DMS 273 (cell line): ENCODE measurements around the gene ABCC8.
A peak's percentile ranks its signal among the peaks of the same experiment; 100 is the strongest.

ENCODE experiments used
- DNase-seq: peaks from one replicate; lab custom pipeline; 2025; ENCODE audit not compliant: unreplicated experiment; lab: John Stamatoyannopoulos, UW

Gene ABCC8

GRCh38 chr11:17406818-17407149 lies 69.9 kb downstream of the ABCC8 start:
- no peak for DNase-seq

DNA sequence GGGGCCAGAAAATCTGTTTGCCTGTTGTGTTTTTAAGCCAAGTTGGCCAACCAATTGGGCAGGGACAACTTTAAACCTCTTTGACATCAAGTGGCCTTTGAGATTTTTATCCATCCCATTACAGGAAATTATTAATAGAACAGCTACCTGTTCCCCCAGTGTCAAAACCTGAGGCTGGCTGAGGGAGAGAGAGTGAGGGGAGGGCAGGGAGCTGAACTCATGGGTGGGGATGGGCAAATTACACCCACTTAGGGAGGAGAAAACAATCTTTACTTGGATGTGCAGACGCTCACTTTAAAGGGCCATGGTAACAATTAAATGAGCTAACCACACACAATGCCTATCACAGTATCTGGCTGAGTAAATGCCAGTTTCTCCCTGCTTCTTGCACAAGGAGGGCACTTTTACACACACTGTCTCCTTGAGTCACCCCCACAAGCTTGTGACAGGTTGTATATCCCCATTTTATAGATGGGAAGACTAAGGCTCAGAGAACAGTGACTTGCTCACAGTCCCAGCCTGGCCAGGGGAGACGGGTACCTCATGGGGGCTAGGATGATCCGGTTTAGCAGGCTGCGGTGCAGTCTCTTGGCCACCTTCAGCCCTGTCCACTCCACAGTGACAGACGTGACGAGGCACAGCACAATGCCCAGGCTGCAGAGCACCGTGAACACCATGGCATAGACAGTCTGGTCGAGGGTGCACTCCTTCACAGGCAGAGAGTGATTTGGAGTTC lies 70.4 kb downstream of the ABCC8 start:
- no peak for DNase-seq

- DNase-seq = peak; percentile 58
These were observed 71.2 kb downstream of the ABCC8 start for GRCh38 chr11:17405232-17406005.

DNA sequence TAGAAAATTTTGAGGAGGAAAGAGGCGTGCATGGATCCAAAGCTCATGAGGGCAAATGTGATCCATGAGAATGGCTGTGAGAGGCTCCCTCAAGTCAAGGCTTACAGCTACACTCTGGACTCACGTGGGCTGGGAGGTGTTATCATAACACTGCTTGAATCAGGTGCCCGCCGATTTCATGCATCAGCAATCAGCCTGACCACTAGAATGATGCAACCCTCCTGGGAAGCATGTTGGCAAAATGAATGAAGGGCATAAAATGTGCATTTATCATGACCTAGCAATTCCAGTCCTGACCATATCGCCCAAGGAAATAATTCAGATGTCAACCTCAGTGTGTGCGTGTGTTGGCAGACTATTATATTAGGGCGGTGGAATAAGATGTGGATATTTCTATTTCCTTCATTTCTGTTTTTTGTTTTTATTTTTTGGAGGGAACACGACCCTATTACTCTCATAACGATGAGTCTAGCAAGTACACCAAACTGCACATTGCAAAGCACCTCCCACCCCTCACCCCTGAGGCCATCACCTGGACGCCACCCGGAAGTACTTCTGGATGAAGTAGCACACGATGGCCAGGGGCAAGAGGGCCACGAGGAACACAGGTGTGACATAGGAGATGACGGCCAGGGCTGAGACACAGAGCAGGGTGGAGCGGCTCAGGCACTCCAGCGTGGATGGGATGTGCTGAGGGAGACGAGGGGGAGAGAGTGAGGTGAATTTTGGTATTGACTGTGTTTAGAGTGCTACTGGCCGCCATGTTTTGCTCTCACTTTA lies 72.5 kb downstream of the ABCC8 start:
- no peak for DNase-seq

DNA sequence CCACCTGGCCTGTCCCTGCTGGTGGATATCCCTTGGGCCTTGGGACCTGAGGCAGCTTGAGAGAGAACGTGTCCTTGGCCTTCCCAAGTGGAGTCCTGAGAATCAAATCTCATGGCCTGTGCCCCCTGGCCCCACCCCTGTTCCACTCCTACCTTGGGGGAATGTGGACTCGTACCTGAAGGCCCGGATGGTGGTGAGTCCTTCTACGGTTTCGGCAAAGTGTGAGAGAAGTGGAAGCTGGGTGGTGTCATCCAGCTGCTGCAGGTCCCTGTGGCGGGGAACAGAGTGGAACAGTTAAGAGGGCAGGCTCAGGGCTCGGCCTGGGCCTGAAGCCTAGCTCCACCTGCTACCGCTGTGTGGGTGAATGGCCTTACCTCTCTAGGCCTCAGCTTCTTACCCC lies 74.2 kb downstream of the ABCC8 start:
- no peak for DNase-seq

DNA sequence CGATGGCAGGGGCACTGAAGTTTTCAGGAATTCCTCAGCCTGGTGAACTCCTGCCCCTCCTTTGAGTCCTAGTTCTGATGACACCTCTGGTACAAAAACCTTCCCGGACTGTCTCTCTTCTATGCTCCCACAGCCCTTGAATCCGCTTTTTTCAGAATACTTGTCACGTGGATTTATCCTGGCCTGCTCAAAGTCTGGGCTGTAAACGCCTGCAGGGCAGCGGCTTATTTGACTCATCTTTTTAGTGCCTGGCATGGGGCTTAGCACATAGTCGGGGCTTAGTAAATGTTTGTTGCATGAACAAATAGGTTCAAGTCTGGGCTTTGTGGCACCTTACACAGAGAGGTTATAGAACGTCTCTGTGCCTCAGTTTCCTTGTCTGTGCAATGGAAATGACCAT lies 74.8 kb downstream of the ABCC8 start:
- DNase-seq = no peak

- no peak for DNase-seq
These were observed 75.3 kb downstream of the ABCC8 start for GRCh38 chr11:17401316-17401715.

DNA sequence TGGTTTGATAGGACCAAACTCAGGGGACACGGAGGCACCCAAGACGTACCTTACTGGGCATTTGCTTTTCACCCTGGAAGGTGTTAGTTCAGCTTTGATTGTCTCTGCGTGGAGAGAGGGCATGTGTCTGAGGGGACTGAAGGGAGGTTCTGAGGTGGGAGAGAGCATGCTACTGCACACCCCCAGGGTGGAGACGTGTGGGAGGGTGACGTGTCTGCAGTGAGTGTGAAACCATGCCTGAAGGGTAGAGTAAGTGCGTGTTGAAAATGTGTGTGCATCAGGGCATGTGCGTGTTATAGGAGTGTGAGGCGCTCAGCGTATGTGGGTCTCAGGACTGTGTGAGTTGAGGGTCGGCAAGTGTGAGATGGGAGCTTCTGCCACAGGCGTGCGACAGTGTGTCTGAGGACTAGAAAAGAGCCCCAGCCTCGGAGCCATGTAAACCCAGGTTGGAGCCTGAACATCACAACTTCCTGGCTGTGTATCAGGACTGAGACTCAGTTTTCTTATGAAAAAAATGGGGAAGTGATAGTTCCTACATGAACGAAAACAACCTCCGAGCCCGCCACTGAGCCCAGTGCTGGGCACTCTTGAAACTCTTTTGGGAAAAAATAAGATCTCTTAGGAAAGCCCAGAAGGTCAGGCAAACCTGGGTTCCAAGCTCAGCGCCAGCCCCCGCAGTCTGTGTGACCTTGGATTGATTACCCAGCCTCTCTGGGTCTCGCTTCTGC lies 76.4 kb downstream of the ABCC8 start:
- DNase-seq = no peak

DNA sequence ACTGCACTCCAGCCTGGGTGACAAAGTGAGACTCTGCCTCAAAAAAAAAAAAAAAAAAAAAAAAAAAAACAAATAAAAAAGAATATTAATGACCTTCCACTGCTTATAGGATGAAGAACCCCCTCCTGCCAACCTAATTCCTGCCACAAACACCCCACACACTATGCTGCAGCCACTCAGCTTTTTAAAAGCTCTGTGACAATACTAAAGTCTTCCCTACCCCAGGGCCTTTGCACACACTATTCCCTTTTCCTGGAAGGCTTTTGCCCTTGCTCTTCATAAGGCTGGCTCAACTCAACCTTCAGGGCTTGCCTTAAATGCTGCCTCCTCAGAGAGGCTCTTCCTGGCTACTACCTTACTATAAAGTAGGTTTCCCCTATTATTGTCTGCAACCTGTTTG lies 77.4 kb downstream of the ABCC8 start:
- DNase-seq = no peak

GRCh38 chr11:17397311-17398002 lies 79.2 kb downstream of the ABCC8 start:
- no peak for DNase-seq

GRCh38 chr11:17396598-17397310 lies 79.9 kb downstream of the ABCC8 start:
- no peak for DNase-seq

DNA sequence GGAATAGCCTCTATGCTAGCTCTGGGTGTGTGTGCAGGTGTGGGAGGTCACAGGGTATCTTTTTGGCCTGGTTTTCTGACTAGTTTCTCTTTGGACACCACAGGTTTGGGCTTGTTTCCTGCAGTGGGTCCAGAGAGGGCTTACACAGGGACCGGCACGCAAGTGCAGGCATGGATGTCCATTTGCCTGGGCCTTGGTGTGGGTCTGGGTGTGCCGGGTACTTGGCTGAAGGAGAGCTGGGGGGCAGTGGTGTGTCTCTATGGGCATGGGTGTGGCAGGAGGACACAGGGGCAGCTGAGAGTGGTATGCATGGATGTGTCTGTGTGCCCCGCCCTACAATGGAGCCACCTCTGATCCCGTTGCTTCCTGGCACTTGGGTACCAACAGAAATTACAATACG lies 80.7 kb downstream of the ABCC8 start:
- DNase-seq = no peak

DNA sequence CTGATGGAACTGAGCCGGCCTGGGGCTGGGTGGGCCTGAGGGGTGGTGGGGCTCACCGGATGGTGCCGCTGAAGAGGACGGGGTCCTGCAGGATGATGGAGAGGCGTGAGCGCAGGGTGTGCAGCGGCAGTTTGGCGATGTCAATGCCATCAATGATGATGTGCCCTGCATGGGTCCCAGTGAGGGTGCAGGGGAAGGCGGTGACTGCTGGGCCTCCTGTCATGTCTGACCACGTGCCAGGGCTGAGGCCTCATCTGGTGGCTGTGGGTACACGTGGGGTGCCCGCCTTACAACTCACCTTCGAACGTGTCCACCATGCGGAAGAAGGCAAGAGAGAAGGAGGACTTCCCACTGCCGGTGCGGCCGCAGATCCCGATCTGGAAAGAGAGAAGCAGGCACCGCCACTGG lies 81.1 kb downstream of the ABCC8 start:
- DNase-seq = no peak

DNA sequence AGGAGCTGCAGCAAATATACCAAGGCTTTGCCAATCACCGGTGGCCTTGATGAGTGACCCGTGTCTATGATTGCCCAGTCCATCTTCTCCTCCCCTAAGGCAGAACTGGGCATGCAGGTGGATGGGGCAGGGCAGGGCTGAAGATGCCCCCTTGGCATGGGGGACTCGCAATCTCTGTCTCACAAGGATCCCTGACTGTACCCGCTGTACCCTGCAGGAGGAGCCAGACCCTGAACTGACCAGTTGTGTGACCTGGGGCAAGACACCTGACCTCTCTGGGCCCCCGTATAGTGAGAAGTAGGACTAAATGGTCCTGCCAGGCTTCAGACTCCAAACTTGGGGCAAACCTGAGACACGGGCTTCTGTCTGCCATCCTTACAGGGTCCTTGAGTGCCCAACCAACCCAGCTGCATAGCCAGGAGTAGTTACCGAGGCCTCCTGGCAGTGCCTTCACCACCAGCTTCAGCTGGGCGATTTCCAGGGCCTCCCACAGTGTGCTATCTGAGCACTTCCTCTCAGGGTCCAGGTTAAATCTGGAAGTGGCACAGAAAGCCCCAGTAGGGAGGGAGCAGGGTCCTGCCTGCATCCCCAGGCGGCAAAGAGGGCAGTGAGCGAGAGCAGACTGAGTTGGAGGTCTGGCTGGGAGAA lies 81.8 kb downstream of the ABCC8 start:
- no peak for DNase-seq

- no peak for DNase-seq
These were observed 83.2 kb downstream of the ABCC8 start for GRCh38 chr11:17393472-17393871.

GRCh38 chr11:17392872-17393271 lies 83.8 kb downstream of the ABCC8 start:
- no peak for DNase-seq

DNA sequence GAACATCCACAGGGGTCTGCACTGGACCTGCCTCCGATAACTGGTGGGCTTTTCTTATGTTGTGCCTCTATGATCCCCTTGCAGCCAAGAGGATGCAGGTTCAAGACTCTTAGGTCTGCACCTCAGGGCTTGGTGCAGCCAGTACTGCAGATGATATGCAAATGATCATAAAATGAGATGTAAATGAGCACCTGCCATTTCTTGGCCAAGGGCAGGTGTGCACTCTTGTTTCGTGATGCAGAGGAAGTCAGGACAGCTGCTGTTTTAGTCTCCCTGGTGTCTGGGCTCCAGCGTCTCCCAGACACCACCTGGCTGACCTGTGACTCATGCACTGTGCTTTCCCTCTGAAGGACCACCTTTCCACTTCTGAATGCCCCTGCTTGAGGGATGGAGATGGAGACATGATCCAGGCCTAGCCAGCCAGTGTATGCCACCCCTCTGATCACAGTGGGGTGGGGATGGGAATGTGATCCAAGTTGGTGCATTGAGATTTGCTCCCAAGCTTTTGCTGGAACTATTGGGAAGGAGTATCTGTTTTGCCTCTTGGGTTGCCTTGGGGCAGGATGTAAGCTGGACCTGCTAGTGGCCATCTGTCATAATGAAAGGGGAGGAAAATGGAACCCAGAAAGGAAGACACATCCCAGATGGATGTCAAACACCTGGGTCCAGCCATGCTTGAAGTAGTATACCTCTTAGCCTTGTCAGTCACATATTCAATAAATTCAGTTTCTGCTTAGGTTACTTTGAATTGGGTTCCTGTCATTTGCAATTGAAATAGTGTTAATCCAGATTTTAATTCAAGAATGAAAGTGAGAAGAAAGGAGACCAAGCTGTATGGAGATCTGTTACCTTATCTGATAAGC lies 84.9 kb downstream of the ABCC8 start:
- DNase-seq = no peak

DNA sequence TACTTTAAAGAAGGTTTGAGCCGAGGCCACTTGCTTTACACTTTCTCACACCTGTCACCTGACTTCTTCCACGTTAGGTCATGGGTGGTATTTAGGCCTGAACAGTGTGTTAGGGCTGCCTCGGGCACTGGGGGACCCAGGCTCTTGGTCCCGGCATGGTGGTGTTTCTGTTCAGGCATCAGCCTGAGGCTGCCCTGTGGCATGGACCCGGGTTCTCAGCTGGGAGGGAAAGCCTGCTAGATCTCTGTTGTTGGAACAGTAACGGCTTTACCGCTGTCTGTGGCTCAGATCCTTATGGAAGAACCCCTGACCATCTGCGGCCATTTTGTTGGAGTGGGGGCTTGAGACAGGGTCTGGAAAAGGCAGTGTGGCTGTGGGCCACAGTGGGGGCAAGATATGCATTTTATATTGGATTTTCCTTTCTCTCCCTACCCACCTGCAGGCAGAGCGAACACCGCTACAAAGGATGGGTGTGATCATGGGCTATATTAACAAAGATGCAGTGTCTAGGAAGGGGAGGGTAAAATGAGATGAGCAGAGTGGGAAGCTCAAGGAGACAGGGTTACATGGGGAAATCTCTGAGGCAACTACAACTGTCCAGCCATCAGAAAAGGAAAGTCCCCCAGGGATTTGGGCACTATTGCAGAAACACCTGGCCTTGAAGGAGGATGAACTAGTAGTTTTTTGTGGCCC lies 86.5 kb downstream of the ABCC8 start:
- no peak for DNase-seq
